A204.1 (cell line): Measurements from ENCODE around the gene MGP.

ENCODE experiments used
- FAIRE-seq: peaks from 2 replicates; lab custom pipeline; 2012; peaks lifted over from hg19 to GRCh38; lab: Jason Lieb, UNC

MGP gene

GRCh38 chr12:14854586-14855183 is 31.0 kb downstream of the MGP start:
- FAIRE-seq = no peak

GRCh38 chr12:14853961-14854360 is 31.7 kb downstream of the MGP start:
- no peak for FAIRE-seq

GRCh38 chr12:14852880-14853279 is 32.8 kb downstream of the MGP start:
- FAIRE-seq = no peak

- FAIRE-seq = no peak
These were observed 34.6 kb downstream of the MGP start for GRCh38 chr12:14850929-14851663.

GRCh38 chr12:14849661-14850060 is 36.0 kb downstream of the MGP start:
- FAIRE-seq = no peak

GRCh38 chr12:14846876-14847580 is 38.6 kb downstream of the MGP start:
- FAIRE-seq = no peak

GRCh38 chr12:14846042-14846587 is 39.5 kb downstream of the MGP start:
- FAIRE-seq = no peak

- peak; percentile 77 for FAIRE-seq
These were observed 40.3 kb downstream of the MGP start for GRCh38 chr12:14845350-14845750.

- FAIRE-seq = no peak
These were observed 41.3 kb downstream of the MGP start for GRCh38 chr12:14844401-14844800.

GRCh38 chr12:14843425-14843887 is 42.2 kb downstream of the MGP start, which contains the start of gene ART4:
Gene ART4, minus strand, starts transcription at chr12:14843526. Its CDS starts 413 bp downstream, at chr12:14843113.
- FAIRE-seq = no peak

- FAIRE-seq = no peak
These were observed 43.3 kb downstream of the MGP start for GRCh38 chr12:14842315-14842714.

- FAIRE-seq = no peak
These were observed 43.9 kb downstream of the MGP start for GRCh38 chr12:14841761-14842160.

GRCh38 chr12:14840616-14841015 is 45.0 kb downstream of the MGP start:
- no peak for FAIRE-seq

GRCh38 chr12:14839262-14839661 is 46.4 kb downstream of the MGP start:
- FAIRE-seq = no peak

- FAIRE-seq = no peak
These were observed 49.1 kb downstream of the MGP start for GRCh38 chr12:14836336-14837210.

GRCh38 chr12:14834509-14834908 is 51.1 kb downstream of the MGP start:
- no peak for FAIRE-seq

GRCh38 chr12:14833952-14834351 is 51.7 kb downstream of the MGP start:
- FAIRE-seq = no peak

- no peak for FAIRE-seq
These were observed 52.3 kb downstream of the MGP start for GRCh38 chr12:14833336-14833735.
